ENCODE measurements around the gene CHCHD6.

Gene CHCHD6

DNA sequence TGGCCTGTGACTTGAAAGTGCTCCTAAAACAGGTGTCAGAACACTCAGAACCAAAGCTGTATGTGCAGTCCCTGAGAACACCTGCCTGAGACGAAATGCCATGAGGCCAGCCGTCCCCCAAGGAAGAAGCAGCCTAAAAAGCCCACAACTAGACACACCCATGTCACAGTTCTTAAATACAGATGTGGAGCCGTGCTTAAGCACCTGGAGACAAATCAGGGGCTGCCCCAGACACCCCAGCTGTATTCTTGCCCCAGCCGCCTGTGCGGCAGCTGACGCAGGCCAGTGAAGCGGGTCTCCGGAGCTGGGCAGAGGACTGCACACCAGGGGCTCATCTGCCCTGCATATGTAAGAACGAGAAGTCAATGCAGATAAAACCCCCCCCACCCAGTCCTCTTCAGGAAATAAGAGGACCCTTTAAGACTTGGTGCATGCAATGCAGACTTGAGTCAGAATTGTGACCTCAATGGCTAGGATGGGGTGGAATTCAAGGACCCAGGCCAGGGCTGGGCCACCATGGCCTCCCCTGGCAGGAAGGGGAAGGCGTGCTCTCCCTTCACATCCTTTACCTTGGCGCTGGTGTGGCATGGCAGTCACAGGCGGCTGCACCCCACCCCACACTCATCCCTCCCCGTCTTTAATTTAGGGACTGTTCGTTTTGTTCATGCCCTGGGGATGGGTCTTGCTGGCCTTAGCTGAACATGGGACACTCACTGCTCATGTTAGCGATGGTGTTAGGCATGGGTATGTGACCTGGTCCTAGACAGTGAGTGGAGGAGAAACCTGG is 251.2 kb downstream of the CHCHD6 start:
- no peak for DNase-seq (ENCODE audit: extremely low read depth in 1 of 2, low read depth in 1 of 2)

GRCh38 chr3:126956361-126956760 is 252.3 kb downstream of the CHCHD6 start:
- no peak for DNase-seq (ENCODE audit: extremely low read depth in 1 of 2, low read depth in 1 of 2)

- no peak for DNase-seq (ENCODE audit: extremely low read depth in 1 of 2, low read depth in 1 of 2)
These were observed 253.0 kb downstream of the CHCHD6 start for GRCh38 chr3:126956866-126957650.

GRCh38 chr3:126957776-126958637 is 254.0 kb downstream of the CHCHD6 start:
- DNase-seq (ENCODE audit: extremely low read depth in 1 of 2, low read depth in 1 of 2) = no peak

DNA sequence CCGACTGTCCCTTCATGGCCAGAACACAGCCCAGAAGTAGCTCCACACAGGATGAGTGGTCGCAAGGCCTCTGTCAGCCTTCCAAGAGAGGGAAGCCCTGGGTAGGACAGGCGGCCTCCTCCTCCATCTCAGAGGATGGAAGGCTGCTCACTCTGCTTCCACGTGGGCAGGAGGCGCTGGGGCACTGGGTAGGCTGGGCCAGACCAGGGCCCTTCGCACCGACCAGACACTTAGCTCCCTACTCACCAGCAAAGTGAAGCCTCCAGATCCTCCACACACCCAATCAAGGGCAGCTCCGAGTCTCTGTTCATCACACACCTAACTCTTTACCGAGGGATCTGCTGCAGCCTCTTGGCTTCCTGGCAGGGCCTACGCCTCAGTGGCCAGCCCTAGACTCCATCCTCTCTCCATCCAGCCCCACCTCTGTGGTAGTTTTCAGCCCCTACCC is 254.6 kb downstream of the CHCHD6 start:
- no peak for DNase-seq (ENCODE audit: extremely low read depth in 1 of 2, low read depth in 1 of 2)

DNA sequence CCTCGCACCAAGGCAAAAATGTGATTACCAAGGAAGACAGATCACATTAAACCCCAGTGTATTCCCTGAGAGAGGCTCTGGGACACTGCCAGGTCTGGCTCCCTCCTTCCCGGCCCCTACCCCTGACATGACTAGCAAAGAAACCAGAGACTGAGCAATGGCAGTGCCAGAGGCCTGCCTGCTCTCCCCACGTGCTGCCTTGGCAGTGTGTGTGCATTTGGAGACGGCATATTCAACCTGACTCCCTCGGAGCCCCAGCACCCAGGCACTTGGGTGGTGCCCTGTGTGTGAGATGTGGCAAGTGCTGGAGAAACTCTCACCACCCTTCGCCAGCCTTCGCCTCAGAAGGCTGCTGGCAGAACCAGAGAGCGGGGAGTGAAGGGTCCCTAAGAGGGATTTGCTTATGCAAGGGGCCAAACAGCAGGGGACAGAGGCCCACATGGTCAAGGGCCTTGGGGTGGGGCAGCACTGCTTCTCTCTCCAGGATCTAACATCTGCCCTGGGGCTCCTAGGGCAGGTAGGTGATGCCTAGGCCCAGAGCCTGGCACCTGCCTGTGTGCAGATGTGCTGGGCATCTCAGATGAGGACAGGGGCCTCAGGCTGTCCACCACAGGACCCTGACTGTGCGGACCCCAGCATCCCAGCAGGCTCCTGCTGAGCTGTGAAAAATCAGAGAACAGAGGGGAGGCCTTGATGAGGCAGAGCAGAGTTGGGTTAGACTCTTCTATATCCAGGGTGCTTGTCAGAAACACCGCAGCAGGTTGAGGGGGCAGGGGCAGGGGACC is 255.3 kb downstream of the CHCHD6 start:
- no peak for DNase-seq (ENCODE audit: extremely low read depth in 1 of 2, low read depth in 1 of 2)

DNA sequence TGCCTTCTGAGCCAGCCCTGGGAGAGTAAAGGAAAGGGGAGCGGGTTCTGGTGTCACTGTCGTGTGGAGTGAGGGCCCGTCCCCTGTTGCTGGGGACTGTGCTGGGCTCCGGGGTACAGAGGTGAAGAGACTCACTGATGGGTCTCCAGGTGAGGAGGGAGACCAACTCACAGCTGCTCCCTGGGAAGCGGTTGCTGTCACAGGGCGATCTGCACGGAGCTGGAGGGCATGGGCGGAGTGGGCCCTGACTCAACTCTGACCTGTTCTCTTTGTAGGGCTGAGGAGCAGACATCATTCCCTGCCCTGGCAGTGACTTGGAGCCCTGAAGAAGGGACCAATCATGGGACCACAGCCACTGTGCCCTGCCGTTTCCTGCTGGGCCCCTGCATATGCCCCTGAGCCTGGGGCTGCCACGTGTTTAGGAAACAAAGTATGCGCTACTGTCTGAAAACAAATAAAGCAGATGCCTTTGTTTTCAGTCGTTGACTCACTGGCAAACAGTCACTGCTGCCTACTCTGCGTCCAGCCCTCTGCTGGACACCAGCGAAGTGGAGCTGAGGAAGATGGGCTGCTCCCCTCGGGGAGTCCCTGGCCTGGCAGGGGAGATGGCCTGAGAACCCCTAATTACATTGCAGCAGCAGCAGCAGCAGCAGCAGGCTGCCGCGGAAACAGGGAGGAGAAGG is 256.0 kb downstream of the CHCHD6 start:
- no peak for DNase-seq (ENCODE audit: extremely low read depth in 1 of 2, low read depth in 1 of 2)

- no peak for DNase-seq (ENCODE audit: extremely low read depth in 1 of 2, low read depth in 1 of 2)
These were observed 256.6 kb downstream of the CHCHD6 start for GRCh38 chr3:126960604-126960995.

- DNase-seq (ENCODE audit: extremely low read depth in 1 of 2, low read depth in 1 of 2) = no peak
These were observed 257.3 kb downstream of the CHCHD6 start for GRCh38 chr3:126961191-126961790.

DNA sequence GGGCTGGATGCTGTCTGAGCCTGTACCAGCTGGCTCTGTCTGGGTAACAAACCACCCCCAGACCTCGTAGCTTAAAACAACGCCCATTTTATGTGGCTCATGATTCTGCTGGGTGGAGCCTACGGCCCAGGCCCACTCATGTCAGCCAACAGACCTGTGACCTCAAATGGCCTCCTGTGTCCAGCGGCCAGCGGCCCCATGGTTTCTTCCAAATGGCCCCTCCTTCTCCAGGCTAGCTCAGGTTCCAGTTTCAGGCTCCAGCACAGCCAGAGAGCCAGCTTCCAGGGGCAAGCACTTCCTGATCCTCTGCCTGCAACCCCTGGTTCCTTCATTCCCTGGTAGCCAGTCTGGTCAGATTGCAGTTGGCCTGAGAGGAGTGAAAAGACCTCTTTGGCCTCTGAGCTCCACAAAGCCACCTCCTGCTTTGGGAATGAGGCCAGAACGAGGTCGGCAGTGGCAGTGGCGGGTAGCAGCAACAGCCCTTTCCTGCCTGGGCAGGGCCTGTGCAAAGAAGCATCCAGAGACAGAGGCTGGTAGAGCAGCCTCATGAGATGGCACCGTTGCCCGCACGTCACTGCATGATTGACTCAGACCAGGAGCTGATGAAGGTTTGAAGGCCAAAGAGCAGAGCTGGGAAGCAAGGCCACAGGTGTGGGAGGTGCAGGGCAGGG is 257.9 kb downstream of the CHCHD6 start:
- no peak for DNase-seq (ENCODE audit: extremely low read depth in 1 of 2, low read depth in 1 of 2)

DNA sequence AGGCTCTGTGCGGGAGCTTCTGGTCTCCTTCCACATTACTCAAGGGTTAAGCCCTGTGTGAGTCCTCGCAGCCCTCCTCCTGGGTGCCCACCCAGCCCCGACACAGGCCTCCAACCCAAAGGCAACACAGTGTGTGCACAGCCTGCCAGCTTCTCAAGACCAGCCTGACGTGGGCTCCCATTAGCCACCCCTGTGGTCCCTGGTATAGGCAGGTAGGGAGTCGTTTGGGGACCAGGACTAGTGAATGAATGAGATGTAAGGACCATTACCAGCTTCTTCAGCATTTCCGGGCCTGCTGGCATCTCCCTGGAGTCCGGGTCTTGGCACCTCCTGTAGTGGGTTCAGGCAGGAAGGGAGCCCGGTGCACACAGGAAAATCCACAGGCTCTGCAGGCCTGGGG is 258.7 kb downstream of the CHCHD6 start:
- DNase-seq (ENCODE audit: extremely low read depth in 1 of 2, low read depth in 1 of 2) = no peak

GRCh38 chr3:126963261-126964190 is 259.5 kb downstream of the CHCHD6 start:
- DNase-seq (ENCODE audit: extremely low read depth in 1 of 2, low read depth in 1 of 2) = no peak

DNA sequence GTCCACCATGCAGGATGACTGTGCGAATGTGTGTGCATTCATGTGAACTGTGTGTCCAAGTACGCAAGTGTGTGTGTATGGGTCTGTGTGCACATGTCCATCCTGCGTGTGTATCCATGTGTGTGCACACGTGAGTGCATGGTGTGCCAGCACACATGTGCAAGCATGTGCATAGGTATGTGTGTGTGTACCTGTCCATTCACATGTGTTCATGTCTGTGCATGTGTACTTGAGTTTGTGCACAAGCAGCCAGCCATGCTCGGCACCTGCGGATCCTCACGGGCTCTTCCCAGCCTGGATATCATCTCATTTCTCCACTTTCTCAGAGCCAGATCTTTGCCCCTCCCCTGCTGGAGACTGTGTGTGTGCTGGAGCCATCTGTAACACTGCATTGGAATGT is 260.2 kb downstream of the CHCHD6 start:
- no peak for DNase-seq (ENCODE audit: extremely low read depth in 1 of 2, low read depth in 1 of 2)

- DNase-seq (ENCODE audit: extremely low read depth in 1 of 2, low read depth in 1 of 2) = no peak
These were observed 260.9 kb downstream of the CHCHD6 start for GRCh38 chr3:126964950-126965349.

DNA sequence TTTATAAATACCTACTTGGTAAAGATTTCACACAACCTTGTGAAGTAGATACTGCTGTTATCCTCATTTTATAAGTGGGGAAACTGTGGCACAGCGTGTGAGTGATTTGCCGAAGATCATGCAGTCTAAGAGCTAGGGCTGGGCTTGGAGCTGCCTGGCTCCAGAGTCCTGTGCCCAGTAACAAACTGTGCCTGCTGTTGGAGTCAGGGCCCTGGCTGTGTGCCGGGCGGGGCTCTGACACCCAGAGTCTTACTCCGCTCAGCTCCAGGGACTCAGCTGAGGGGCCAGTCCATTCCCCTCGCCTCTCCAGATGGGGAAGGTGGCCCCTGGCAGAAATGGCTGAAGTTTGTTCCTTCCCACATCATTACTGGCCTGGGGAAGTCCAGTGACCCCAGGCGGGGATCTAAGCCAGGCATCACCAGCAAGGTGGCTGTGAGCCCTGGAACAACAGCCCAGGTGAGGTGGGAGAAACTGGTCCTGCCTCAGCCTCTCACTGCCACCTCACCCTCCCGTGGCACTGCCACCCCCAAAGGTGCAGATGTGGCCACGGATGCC is 261.6 kb downstream of the CHCHD6 start:
- no peak for DNase-seq (ENCODE audit: extremely low read depth in 1 of 2, low read depth in 1 of 2)

DNA sequence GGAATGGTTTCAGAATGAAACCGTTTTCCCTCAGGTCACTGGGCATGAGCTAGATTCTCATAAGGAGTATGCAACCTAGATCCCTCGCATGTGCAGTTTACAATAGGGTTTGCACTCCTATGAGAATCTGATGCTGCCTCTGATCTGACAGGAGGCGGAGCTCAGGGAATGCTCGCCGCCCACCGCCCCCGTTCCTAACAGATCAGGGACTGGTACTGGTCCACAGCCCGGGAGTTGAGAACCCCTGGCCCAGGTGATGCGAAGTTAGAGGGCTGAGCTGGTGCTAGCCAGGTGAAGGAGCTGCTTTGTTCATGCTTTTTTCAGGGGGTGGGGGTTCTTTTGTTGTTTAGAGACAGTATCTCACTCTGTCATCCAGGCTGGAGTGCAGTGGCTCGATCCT is 263.3 kb downstream of the CHCHD6 start:
- DNase-seq (ENCODE audit: extremely low read depth in 1 of 2, low read depth in 1 of 2) = no peak

All from stimulated activated CD8-positive, alpha-beta memory T cell treated with anti-CD3 and anti-CD28 coated beads, Interleukin-7, amount 100 ng/mL, for 48 hours (primary cell).